UCSD-AML1 (cell line): ENCODE data around the gene SPC25.
"Not testable (repeated sequence)": the region's sequence is repeated elsewhere in the genome, so short reads cannot be mapped to it uniquely, and the experiment has no call there.

Source experiments
- DNase-seq: peaks from one replicate; lab custom pipeline; 2025; ENCODE audit not compliant: unreplicated experiment; lab: John Stamatoyannopoulos, UW

The SPC25 gene

GRCh38 chr2:168890006-168890782, at the start of gene SPC25:
TSS of gene SPC25 (minus strand) at chr2:168890430. CDS start at chr2:168889519, 911 bp downstream.
- DNase-seq: peak; percentile 82

- no peak for DNase-seq
Observed at GRCh38 chr2:168939918-168940317, 49.7 kb upstream of the SPC25 start.

GRCh38 chr2:168939061-168939460, 48.8 kb upstream of the SPC25 start:
- DNase-seq: no peak

GRCh38 chr2:168935810-168936581, 45.8 kb upstream of the SPC25 start:
- DNase-seq: peak; percentile 61

- DNase-seq: no peak
Observed at GRCh38 chr2:168934826-168935225, 44.6 kb upstream of the SPC25 start.

- DNase-seq: not testable (repeated sequence)
Observed at GRCh38 chr2:168932174-168932573, 41.9 kb upstream of the SPC25 start.

- DNase-seq: no peak
Observed at GRCh38 chr2:168930242-168930641, 40.0 kb upstream of the SPC25 start.

- DNase-seq: no peak
Observed at GRCh38 chr2:168929031-168929430, 38.8 kb upstream of the SPC25 start.

- DNase-seq: no peak
Observed at GRCh38 chr2:168928113-168928831, 38.0 kb upstream of the SPC25 start.

- DNase-seq: no peak
Observed at GRCh38 chr2:168926621-168927386, 36.6 kb upstream of the SPC25 start.

- DNase-seq: no peak
Observed at GRCh38 chr2:168920504-168921157, 30.4 kb upstream of the SPC25 start.

GRCh38 chr2:168916331-168916675, 26.1 kb upstream of the SPC25 start:
- no peak for DNase-seq

- no peak for DNase-seq
Observed at GRCh38 chr2:168915441-168916330, 25.5 kb upstream of the SPC25 start.

GRCh38 chr2:168913495-168913894, 23.3 kb upstream of the SPC25 start:
- no peak for DNase-seq

GRCh38 chr2:168912901-168913369, 22.7 kb upstream of the SPC25 start:
- no peak for DNase-seq

GRCh38 chr2:168912466-168912865, 22.2 kb upstream of the SPC25 start:
- DNase-seq: no peak

- DNase-seq: no peak
Observed at GRCh38 chr2:168910330-168910729, 20.1 kb upstream of the SPC25 start.

GRCh38 chr2:168907940-168908662, 17.9 kb upstream of the SPC25 start:
- no peak for DNase-seq

GRCh38 chr2:168904358-168904757, 14.1 kb upstream of the SPC25 start:
- DNase-seq: no peak
